ENCODE measurements around the gene TUBB4B. TPM values are rescaled to one million over a fixed set of nuclear protein-coding genes. Genes with fewer than 3 reads are reported as not detected.

TUBB4B gene
- total RNA-seq, 2 experiments from 2014 or later, result 417 to 443 TPM

- peak; percentile 32 for DNase-seq (ENCODE audit: low spot score)
- Histone ChIP-seq H3K9me2 (ENCODE audit: insufficient read depth, low read length) (no peaks in the 10 kb centered on the region), H3K9me3 (ENCODE audit: low read length) (no peaks in the 10 kb centered on the region), H3K79me2 (ENCODE audit: insufficient read depth, low read depth, low read length) (peaks cover 18% of the 10 kb centered on the region; the same call in 1 of the 2 replicates), H3K27ac (ENCODE audit: low read depth, low read length, poor library complexity, severe bottlenecking) (peak overlapping the region; percentile 90), H2AFZ (ENCODE audit: low read length) (no peak overlapping the region), H4K20me1 (ENCODE audit: insufficient read depth, low read length) (no peaks in the 10 kb centered on the region), H3K36me3 (ENCODE audit: insufficient read depth, low read length) (peaks cover 77% of the 10 kb centered on the region), H3K4me2 (ENCODE audit: low read length) (peak overlapping the region; percentile 90), H3K4me1 (ENCODE audit: insufficient read depth, low read length, poor library complexity, severe bottlenecking) (peaks cover 54% of the 10 kb centered on the region), H3K4me3 (ENCODE audit: low read depth, low read length, poor library complexity, severe bottlenecking) (peak overlapping the region; percentile 65)
- intact Hi-C loops (cut with micrococcal nuclease; ENCODE audit: unreplicated experiment), result loop anchor here (1.0 to 2.0 kb wide), 3 partner anchors 9 to 68 kb away; partner anchors contain the start of genes TOR4A and TPRN
- TSS peak; percentile 81 for BruUV-seq (replicated peaks)
- CTCF ChIA-PET (ENCODE audit: unreplicated experiment), result interaction anchor here (0.5 to 0.6 kb wide), 2 partner anchors 30 to 320 kb away, joined by 3 read pairs; no protein-coding TSS in a partner anchor
- TF ChIP-seq EZH2phosphoT487 (IDR thresholded peaks at IDR 0.05; ENCODE audit: borderline replicate concordance, low read depth, low read length) (no peak), CTCF (conservative IDR thresholded peaks at IDR 0.05; ENCODE audit: low read length) (no peak)
- POLR2A ChIA-PET, result interaction anchor here (0.6 to 1.2 kb wide), 4 partner anchors 9 to 186 kb away, joined by 3 to 9 read pairs (median 3); partner anchors contain the start of genes NELFB and TOR4A
Observed at GRCh38 chr9:137268538-137269201, 27.6 kb downstream of the TUBB4B start.

- POLR2A ChIA-PET, result interaction anchor here (0.6 to 1.2 kb wide), 4 partner anchors 13 to 185 kb away, joined by 3 to 9 read pairs (median 3); partner anchors contain the start of gene NELFB
Observed at GRCh38 chr9:137269231-137269772, 28.2 kb downstream of the TUBB4B start.

More at GRCh38 chr9:137269231-137269772, 28.2 kb downstream of the TUBB4B start:
- Histone ChIP-seq H3K9me2 (ENCODE audit: insufficient read depth, low read length) (no peaks in the 10 kb centered on the region), H3K36me3 (ENCODE audit: insufficient read depth, low read length) (peaks cover 71% of the 10 kb centered on the region), H3K4me1 (ENCODE audit: insufficient read depth, low read length, poor library complexity, severe bottlenecking) (peaks cover 61% of the 10 kb centered on the region), H3K27ac (ENCODE audit: low read depth, low read length, poor library complexity, severe bottlenecking) (peak overlapping the region; percentile 90), H3K79me2 (ENCODE audit: insufficient read depth, low read depth, low read length) (peaks cover 18% of the 10 kb centered on the region; the same call in 1 of the 2 replicates), H3K4me3 (ENCODE audit: low read depth, low read length, poor library complexity, severe bottlenecking) (peak overlapping the region; percentile 65), H3K4me2 (ENCODE audit: low read length) (peak overlapping the region; percentile 90), H3K9me3 (ENCODE audit: low read length) (no peaks in the 10 kb centered on the region), H2AFZ (ENCODE audit: low read length) (no peak overlapping the region), H4K20me1 (ENCODE audit: insufficient read depth, low read length) (no peaks in the 10 kb centered on the region)
- intact Hi-C loops (cut with micrococcal nuclease; ENCODE audit: unreplicated experiment), result loop anchor here (2.0 kb wide), 1 partner anchor 33 kb away; no protein-coding TSS in a partner anchor
- BruUV-seq (replicated peaks), result no TSS peak
- CTCF ChIA-PET (ENCODE audit: unreplicated experiment), result interaction anchor here (0.5 to 0.6 kb wide), 3 partner anchors 31 to 321 kb away, joined by 3 to 13 read pairs (median 3); no protein-coding TSS in a partner anchor
- no peak for TF ChIP-seq EZH2phosphoT487 (IDR thresholded peaks at IDR 0.05; ENCODE audit: borderline replicate concordance, low read depth, low read length)
- TF ChIP-seq CTCF (conservative IDR thresholded peaks at IDR 0.05; ENCODE audit: low read length), result no peak
- DNase-seq (ENCODE audit: low spot score), result peak; percentile 82

All from OCI-LY7 (cell line).